Smooth muscle cell (in vitro differentiated cells): ENCODE results near the gene DACH2. TPM values are rescaled to one million over a fixed set of nuclear protein-coding genes. Genes with fewer than 3 reads are reported as not detected.

Source experiments
- DNase-seq: peaks from one replicate; lab custom pipeline; 2025; ENCODE audit not compliant: unreplicated experiment; lab: John Stamatoyannopoulos, UW
- H2AFZ ChIP-seq: fragments of 200-600 bp; sonication (generic); 2 replicates; pipeline ENCODE4 v1.6.0; 2016; ENCODE audit warnings: antibody characterized with exemption, low read depth, mild to moderate bottlenecking
- H3F3A ChIP-seq: fragments of 200-600 bp; sonication (generic); 2 replicates; pipeline ENCODE4 v1.6.0; 2017; ENCODE audit warnings: antibody characterized with exemption, low read depth
- H3K27ac ChIP-seq: fragments of 200-600 bp; sonication (generic); 2 replicates; pipeline ENCODE4 v1.5.1; 2016; ENCODE audit warnings: low read depth, mild to moderate bottlenecking
- H3K27me3 ChIP-seq: fragments of 200-600 bp; sonication (generic); 2 replicates; pipeline ENCODE4 v1.6.1; 2016; ENCODE audit warnings: low read depth, mild to moderate bottlenecking
- H3K36me3 ChIP-seq: fragments of 200-600 bp; sonication (generic); 2 replicates; pipeline ENCODE4 v1.5.1; 2016; ENCODE audit warnings: low read depth
- H3K4me1 ChIP-seq: fragments of 200-600 bp; sonication (generic); 2 replicates; pipeline ENCODE4 v1.5.1; 2016; ENCODE audit warnings: low read depth
- H3K4me2 ChIP-seq: fragments of 200-600 bp; sonication (generic); 2 replicates; pipeline ENCODE4 v1.6.0; 2016; ENCODE audit warnings: mild to moderate bottlenecking
- H3K4me3 ChIP-seq: fragments of 200-600 bp; sonication (generic); 2 replicates; pipeline ENCODE4 v1.5.1; 2016; ENCODE audit warnings: mild to moderate bottlenecking
- H3K79me2 ChIP-seq: fragments of 200-600 bp; sonication (generic); 2 replicates; pipeline ENCODE4 v1.6.0; 2016; ENCODE audit warnings: low read depth, mild to moderate bottlenecking
- H3K9ac ChIP-seq: fragments of 200-600 bp; sonication (generic); 2 replicates; pipeline ENCODE4 v1.6.0; 2016; ENCODE audit warnings: low read depth
- H3K9me3 ChIP-seq: fragments of 200-600 bp; sonication (generic); replicated peaks from 2 replicates; pipeline ENCODE4 v1.5.1; 2016; ENCODE audit warnings: low read depth
- H4K20me1 ChIP-seq: fragments of 200-600 bp; sonication (generic); 2 replicates; pipeline ENCODE4 v1.6.0; 2016; ENCODE audit warnings: low read depth
- CTCF ChIP-seq: fragments of 200-600 bp; sonication (generic); IDR thresholded peaks from 2 replicates; pipeline ENCODE4 v1.5.1; 2017; ENCODE audit warnings: borderline replicate concordance, mild to moderate bottlenecking, antibody characterized with exemption; ENCODE audit not compliant: insufficient read depth, poor library complexity, severe bottlenecking
- WGBS: methylation state at CpG from one replicate; pipeline ENCODE4 v1.1.7; 2016; ENCODE audit warnings: low lambda C conversion rate; 5-methylcytosine and 5-hydroxymethylcytosine counted together
- polyA plus RNA-seq: library from polyadenylated mRNA; unstranded; fragments of >200 nt; fragmentation: Nextera tagmentation; extraction: Ambion mirVana; gene quantifications from 2 replicates; pipeline ENCODE4 v1.2.1, GENCODE V29; 2016
- total RNA-seq: library from RNA; depleted of rRNA; stranded (reverse); fragments of >200 nt; gene quantifications from 2 replicates; pipeline ENCODE4 v1.2.3, GENCODE V29; 2014

The DACH2 gene
- total and polyA plus RNA-seq, 2 experiments from 2014 or later, result 0.13 to 0.30 TPM

DNA sequence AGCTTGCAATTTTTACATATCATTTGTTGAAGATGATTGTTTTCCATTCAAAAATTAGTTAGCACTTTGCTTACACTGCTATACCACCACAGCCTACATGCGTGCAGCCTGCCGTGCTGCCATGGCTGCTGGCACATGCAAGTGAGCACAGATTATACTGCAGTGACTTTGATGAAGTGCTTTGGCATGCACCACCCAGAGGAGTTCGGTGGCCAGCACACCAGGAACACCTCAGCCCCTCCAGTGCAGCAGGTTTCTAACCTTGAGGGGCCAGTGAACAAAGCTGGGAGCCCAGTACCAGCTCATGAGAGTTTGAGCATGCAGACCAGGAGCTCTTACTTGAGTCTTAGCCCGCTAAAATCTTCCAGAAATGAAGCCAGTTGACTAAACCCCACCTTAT is 431.5 kb downstream of the DACH2 start:
- 65% methylated on average over 4 of the region's 4 CpGs for WGBS
- TF ChIP-seq CTCF, result no peak
- no peak for DNase-seq

GRCh38 chrX:86604607-86605006 is 456.4 kb downstream of the DACH2 start:
- Histone ChIP-seq H3K4me2 (no peak overlapping the region), H3F3A (no peaks in the 10 kb centered on the region), H2AFZ (no peak overlapping the region), H3K9ac (no peak overlapping the region), H3K27me3 (no peaks in the 10 kb centered on the region), H3K4me3 (no peak overlapping the region), H3K9me3 (no peaks in the 10 kb centered on the region), H3K79me2 (no peaks in the 10 kb centered on the region), H3K27ac (no peak overlapping the region), H3K4me1 (no peaks in the 10 kb centered on the region), H4K20me1 (no peaks in the 10 kb centered on the region), H3K36me3 (no peaks in the 10 kb centered on the region)
- WGBS, result 47% methylated on average over 2 of the region's 2 CpGs
- DNase-seq, result no peak
- no peak for TF ChIP-seq CTCF

More for the DNA sequence above, 431.5 kb downstream of the DACH2 start:
- no peaks in the 10 kb centered on the region for H3K79me2 ChIP-seq
- no peaks in the 10 kb centered on the region for H3F3A ChIP-seq
- H3K4me1 ChIP-seq, result no peaks in the 10 kb centered on the region
- no peak overlapping the region for H2AFZ ChIP-seq
- H4K20me1 ChIP-seq, result no peaks in the 10 kb centered on the region
- no peaks in the 10 kb centered on the region for H3K9me3 ChIP-seq
- H3K27ac ChIP-seq, result no peak overlapping the region
- no peak overlapping the region for H3K4me3 ChIP-seq
- H3K9ac ChIP-seq, result no peak overlapping the region
- H3K36me3 ChIP-seq, result no peaks in the 10 kb centered on the region
- no peaks in the 10 kb centered on the region for H3K27me3 ChIP-seq
- no peak overlapping the region for H3K4me2 ChIP-seq

- no peak overlapping the region for H3K4me2 ChIP-seq
- TF ChIP-seq CTCF, result no peak
- H3K9ac ChIP-seq, result no peak overlapping the region
- H4K20me1 ChIP-seq, result no peaks in the 10 kb centered on the region
- H3K36me3 ChIP-seq, result no peaks in the 10 kb centered on the region
- no peaks in the 10 kb centered on the region for H3F3A ChIP-seq
- no peaks in the 10 kb centered on the region for H3K4me1 ChIP-seq
- no peak overlapping the region for H3K4me3 ChIP-seq
- no peaks in the 10 kb centered on the region for H3K9me3 ChIP-seq
- H3K27me3 ChIP-seq, result no peaks in the 10 kb centered on the region
- DNase-seq, result no peak
- no peak overlapping the region for H2AFZ ChIP-seq
- H3K27ac ChIP-seq, result no peak overlapping the region
- H3K79me2 ChIP-seq, result no peaks in the 10 kb centered on the region
- 69% methylated on average over 1 of the region's 1 CpG for WGBS
These were observed 548.7 kb downstream of the DACH2 start for GRCh38 chrX:86696951-86697350.

DNA sequence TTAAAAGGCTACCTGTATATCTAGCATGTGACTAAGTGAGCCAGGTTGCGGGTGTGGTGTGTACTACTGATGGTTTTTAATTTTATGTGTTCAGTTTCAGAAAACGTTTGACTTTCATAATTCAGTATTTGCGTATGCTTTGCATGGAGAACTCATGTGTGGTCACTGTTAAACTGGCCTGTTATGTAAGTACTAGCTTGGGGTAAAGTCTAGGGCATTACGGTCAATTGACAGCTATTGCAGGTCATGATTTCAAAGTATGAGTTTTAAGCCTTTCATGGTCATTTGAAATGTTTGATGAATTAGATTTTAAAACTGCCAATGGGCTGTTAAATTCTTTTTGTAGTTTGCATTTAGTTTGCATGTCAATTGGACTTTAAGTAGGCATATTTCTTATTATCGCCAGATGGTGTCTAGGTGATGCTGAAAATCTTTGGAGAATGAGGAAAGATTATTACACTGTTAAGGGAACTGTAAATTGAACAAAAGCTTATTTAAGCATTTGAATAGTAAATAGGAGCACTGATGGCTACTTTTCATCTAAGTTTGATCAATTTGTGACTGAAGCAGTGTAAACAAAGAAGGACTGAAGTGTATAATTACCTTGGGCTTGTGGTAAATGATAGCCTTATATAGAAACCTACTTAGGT is 563.4 kb downstream of the DACH2 start:
- no peak for DNase-seq
- no peak overlapping the region for H3K27ac ChIP-seq
- no peaks in the 10 kb centered on the region for H3K79me2 ChIP-seq
- H3K9ac ChIP-seq, result no peak overlapping the region
- H3K4me3 ChIP-seq, result no peak overlapping the region
- H2AFZ ChIP-seq, result no peak overlapping the region
- no peaks in the 10 kb centered on the region for H4K20me1 ChIP-seq
- no peaks in the 10 kb centered on the region for H3K9me3 ChIP-seq
- no peaks in the 10 kb centered on the region for H3K36me3 ChIP-seq
- no peaks in the 10 kb centered on the region for H3K27me3 ChIP-seq
- H3K4me1 ChIP-seq, result no peaks in the 10 kb centered on the region
- no peak for TF ChIP-seq CTCF
- H3K4me2 ChIP-seq, result no peak overlapping the region
- 73% methylated on average over 5 of the region's 5 CpGs for WGBS
- no peaks in the 10 kb centered on the region for H3F3A ChIP-seq
